ENCODE data around the gene PPP6R3.
"Not testable (repeated sequence)": the region's sequence is repeated elsewhere in the genome, so short reads cannot be mapped to it uniquely, and the experiment has no call there.

The PPP6R3 gene

GRCh38 chr11:68632802-68633201, 172.2 kb downstream of the PPP6R3 start:
- in situ Hi-C loops (cut with HindIII; ENCODE audit: low sequenced_read_pairs) = no loop called here
- peak; percentile 74 for DNase-seq (ENCODE audit: low read depth, low spot score)

DNA sequence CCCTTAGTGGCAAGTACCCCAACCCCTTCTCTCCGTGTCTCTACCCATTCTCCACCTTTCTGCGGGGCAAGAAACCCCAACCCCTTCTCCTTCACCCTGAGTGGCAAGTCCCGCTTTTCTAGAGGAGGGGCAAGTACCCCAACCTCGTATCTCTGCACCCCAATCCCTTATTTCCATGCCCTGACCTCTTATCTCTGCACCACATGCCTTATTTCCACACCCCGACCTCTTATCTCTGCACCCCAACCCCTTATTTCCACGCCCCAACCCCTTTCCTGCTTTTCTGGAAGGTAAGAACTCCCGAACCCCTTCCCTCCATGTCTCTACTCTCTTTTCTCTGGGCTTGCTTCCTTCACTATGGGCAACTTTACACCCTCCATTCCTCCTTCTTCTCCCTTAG, 174.1 kb downstream of the PPP6R3 start:
- DNase-seq (ENCODE audit: low read depth, low spot score) = not testable (repeated sequence)

More at GRCh38 chr11:68632802-68633201, 172.2 kb downstream of the PPP6R3 start:
- peak; percentile 80 for TF ChIP-seq CTCF (IDR thresholded peaks at IDR 0.05; ENCODE audit: low read depth, low read length)
- H3K4me3 ChIP-seq (ENCODE audit: low read depth, low read length) = no peak overlapping the region

GRCh38 chr11:68635172-68635571, 174.6 kb downstream of the PPP6R3 start:
- in situ Hi-C loops (cut with HindIII; ENCODE audit: low sequenced_read_pairs); DNase-seq (ENCODE audit: low read depth, low spot score); H3K4me3 ChIP-seq (ENCODE audit: low read depth, low read length): not testable (repeated sequence)

More for the DNA sequence above, 174.1 kb downstream of the PPP6R3 start:
- H3K4me3 ChIP-seq (ENCODE audit: low read depth, low read length); in situ Hi-C loops (cut with HindIII; ENCODE audit: low sequenced_read_pairs): not testable (repeated sequence)

DNA sequence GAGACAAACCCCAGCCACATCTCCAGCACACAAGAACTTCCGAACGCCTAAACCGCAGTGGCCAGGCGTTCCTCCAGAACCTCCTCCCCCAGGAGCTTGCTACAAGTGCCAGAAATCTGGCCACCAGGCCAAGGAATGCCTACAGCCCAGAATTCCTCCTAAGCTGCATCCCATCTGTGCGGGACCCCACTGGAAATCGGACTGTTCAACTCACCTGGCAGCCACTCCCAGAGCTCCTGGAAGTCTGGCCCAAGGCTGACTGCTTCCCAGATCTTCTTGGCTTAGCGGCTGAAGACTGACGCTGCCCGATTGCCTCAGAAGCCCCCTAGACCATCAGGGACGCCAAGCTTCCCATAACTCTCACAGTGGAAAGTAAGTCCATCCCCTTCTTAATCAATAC, 175.3 kb downstream of the PPP6R3 start:
- DNase-seq (ENCODE audit: low read depth, low spot score); in situ Hi-C loops (cut with HindIII; ENCODE audit: low sequenced_read_pairs); H3K4me3 ChIP-seq (ENCODE audit: low read depth, low read length): not testable (repeated sequence)

DNA sequence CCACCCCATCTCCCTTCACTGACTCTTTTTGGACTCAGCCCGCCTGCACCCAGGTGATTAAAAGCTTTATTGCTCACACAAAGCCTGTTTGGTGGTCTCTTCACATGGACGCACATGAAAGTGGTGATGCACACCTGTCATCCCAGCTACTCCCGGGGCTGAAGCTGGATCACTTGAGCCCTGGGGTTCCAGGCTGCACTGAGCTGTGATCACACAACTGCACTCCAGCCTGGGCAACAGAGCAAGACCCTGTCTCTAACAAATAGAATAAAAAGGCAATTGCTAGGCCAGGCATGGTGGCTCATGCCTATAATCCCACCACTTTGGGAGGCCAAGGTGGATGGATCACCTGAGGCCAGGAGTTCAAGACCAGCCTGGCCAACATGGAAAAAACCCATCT, 178.8 kb downstream of the PPP6R3 start:
- in situ Hi-C loops (cut with HindIII; ENCODE audit: low sequenced_read_pairs); H3K4me3 ChIP-seq (ENCODE audit: low read depth, low read length); DNase-seq (ENCODE audit: low read depth, low spot score): not testable (repeated sequence)

- DNase-seq (ENCODE audit: low read depth, low spot score) = no peak
- H3K4me3 ChIP-seq (ENCODE audit: low read depth, low read length) = no peak overlapping the region
- TF ChIP-seq CTCF (IDR thresholded peaks at IDR 0.05; ENCODE audit: low read depth, low read length) = no peak
- in situ Hi-C loops (cut with HindIII; ENCODE audit: low sequenced_read_pairs) = no loop called here
Observed at GRCh38 chr11:68641880-68642279, 181.3 kb downstream of the PPP6R3 start.

- peak; percentile 62 for DNase-seq (ENCODE audit: low read depth, low spot score)
- in situ Hi-C loops (cut with HindIII; ENCODE audit: low sequenced_read_pairs) = no loop called here
- peak; percentile 33 for TF ChIP-seq CTCF (IDR thresholded peaks at IDR 0.05; ENCODE audit: low read depth, low read length)
- no peak overlapping the region for H3K4me3 ChIP-seq (ENCODE audit: low read depth, low read length)
Observed at GRCh38 chr11:68643585-68643984, 183.0 kb downstream of the PPP6R3 start.

DNA sequence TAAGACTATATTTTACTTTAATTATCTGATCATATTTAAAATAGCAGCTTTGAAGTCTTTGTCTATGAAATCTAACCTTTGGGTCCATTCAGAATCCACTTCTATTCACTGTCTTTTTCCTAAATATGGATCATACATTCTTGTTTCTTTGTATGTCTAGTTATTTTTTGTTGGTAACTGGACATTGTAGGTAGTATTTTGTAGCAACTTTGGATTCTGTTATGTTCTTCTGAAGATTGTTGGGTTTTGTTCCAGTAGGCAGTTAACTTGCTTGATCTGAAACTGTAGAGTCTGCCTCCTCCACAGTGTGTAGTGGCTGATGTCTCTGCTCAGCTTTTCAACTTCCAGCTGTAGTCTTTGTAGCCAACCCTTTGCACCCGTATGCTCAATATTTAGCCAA, 186.3 kb downstream of the PPP6R3 start:
- TF ChIP-seq CTCF (IDR thresholded peaks at IDR 0.05; ENCODE audit: low read depth, low read length) = no peak
- in situ Hi-C loops (cut with HindIII; ENCODE audit: low sequenced_read_pairs) = no loop called here
- H3K4me3 ChIP-seq (ENCODE audit: low read depth, low read length) = no peak overlapping the region
- no peak for DNase-seq (ENCODE audit: low read depth, low spot score)

DNA sequence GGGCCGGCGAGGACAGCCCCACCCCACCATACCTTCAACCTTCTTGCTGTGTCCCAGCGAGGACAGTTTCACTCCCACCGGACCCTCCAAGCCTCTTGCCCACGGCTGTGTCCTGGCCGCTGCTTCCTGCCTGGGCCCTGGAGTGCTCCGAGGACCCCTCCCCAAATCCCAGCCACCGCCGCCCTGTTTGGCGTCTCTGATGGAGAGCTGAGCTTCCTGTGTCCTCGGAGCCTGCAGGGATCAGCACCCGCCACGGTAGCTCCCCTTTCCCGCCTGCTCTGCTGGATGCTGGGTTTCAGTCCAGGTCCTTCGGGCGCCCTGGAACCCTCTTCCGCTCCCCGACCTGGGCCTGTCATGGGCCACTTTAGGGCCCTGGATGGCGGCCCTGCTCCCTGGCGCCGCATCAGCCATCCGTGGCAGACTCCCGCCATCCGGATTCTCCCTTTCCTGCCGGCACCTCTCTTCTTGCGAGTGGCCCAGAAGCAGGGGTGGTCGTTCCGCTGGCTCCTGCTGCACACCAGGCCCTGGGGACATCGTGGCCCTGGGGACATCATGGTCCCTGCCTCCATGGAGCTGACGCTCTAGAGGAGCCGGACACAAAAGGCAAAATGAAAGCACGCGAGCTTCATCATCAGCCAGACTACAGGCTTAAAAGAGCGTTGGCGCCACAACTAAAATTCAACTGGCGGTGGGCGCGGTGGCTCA, 189.5 kb downstream of the PPP6R3 start:
- in situ Hi-C loops (cut with HindIII; ENCODE audit: low sequenced_read_pairs) = no loop called here
- no peak for TF ChIP-seq CTCF (IDR thresholded peaks at IDR 0.05; ENCODE audit: low read depth, low read length)
- no peak overlapping the region for H3K4me3 ChIP-seq (ENCODE audit: low read depth, low read length)
- no peak for DNase-seq (ENCODE audit: low read depth, low spot score)
